Neural progenitor cell (in vitro differentiated cells): ENCODE measurements around the gene SLC25A13. TPM values are rescaled to one million over a fixed set of nuclear protein-coding genes. Genes with fewer than 3 reads are reported as not detected.

Experiments
- DNase-seq: peaks from one replicate; pipeline ENCODE4 v3.0.0-alpha.2; 2016; ENCODE audit warnings: low spot score
- H2AFZ ChIP-seq: fragments of 200-600 bp; sonication (generic); replicated peaks from 2 replicates; pipeline ENCODE4 v1.6.1; 2016; ENCODE audit warnings: antibody characterized with exemption
- H3F3A ChIP-seq: fragments of 200-600 bp; sonication (generic); 2 replicates; pipeline ENCODE4 v1.6.1; 2016; ENCODE audit warnings: antibody characterized with exemption, low read depth
- H3K27ac ChIP-seq: fragments of 200-600 bp; sonication (generic); 2 replicates; pipeline ENCODE4 v1.5.1; 2016; ENCODE audit warnings: mild to moderate bottlenecking
- H3K27me3 ChIP-seq: fragments of 200-600 bp; sonication (generic); 2 replicates; pipeline ENCODE4 v1.6.1; 2016; ENCODE audit warnings: mild to moderate bottlenecking, moderate library complexity
- H3K36me3 ChIP-seq: fragments of 200-600 bp; sonication (generic); 2 replicates; pipeline ENCODE4 v1.5.1; 2016
- H3K4me1 ChIP-seq: fragments of 200-600 bp; sonication (generic); 2 replicates; pipeline ENCODE4 v1.6.1; 2016; ENCODE audit warnings: mixed run types
- H3K4me2 ChIP-seq: fragments of 200-600 bp; sonication (generic); 2 replicates; pipeline ENCODE4 v1.6.1; 2016
- H3K4me3 ChIP-seq: fragments of 200-600 bp; sonication (generic); 2 replicates; pipeline ENCODE4 v1.5.1; 2016
- H3K79me2 ChIP-seq: fragments of 200-600 bp; sonication (generic); 2 replicates; pipeline ENCODE4 v1.6.1; 2016; ENCODE audit warnings: low read depth
- H3K9ac ChIP-seq: fragments of 200-600 bp; sonication (generic); 2 replicates; pipeline ENCODE4 v1.6.1; 2016
- H3K9me3 ChIP-seq: fragments of 200-600 bp; sonication (generic); 2 replicates; pipeline ENCODE4 v1.5.1; 2016; ENCODE audit warnings: low read depth
- H4K20me1 ChIP-seq: fragments of 200-600 bp; sonication (generic); 2 replicates; pipeline ENCODE4 v1.6.1; 2016; ENCODE audit warnings: low read depth
- H3K27ac Mint-ChIP-seq: 3 replicates; pipeline ENCODE4 v1.8.0; 2021; ENCODE audit warnings: mixed read lengths
- H3K27me3 Mint-ChIP-seq: 2 replicates; pipeline ENCODE4 v1.8.0; 2022; ENCODE audit warnings: low read depth, mild to moderate bottlenecking, inconsistent platforms, moderate library complexity, mixed read lengths; ENCODE audit not compliant: insufficient read depth
- H3K36me3 Mint-ChIP-seq: 3 replicates; pipeline ENCODE4 v1.8.0; 2021; ENCODE audit warnings: mixed read lengths
- H3K4me1 Mint-ChIP-seq: 3 replicates; pipeline ENCODE4 v1.8.0; 2021; ENCODE audit warnings: mixed read lengths
- H3K4me3 Mint-ChIP-seq: 3 replicates; pipeline ENCODE4 v1.8.0; 2021; ENCODE audit warnings: mild to moderate bottlenecking, moderate library complexity, mixed read lengths
- H3K9me3 Mint-ChIP-seq: 3 replicates; pipeline ENCODE4 v1.8.0; 2020; ENCODE audit warnings: mixed read lengths
- CTCF ChIP-seq: fragments of 200-600 bp; sonication (generic); IDR thresholded peaks from 2 replicates; pipeline ENCODE4 v1.5.1; 2017; ENCODE audit warnings: antibody characterized with exemption, mild to moderate bottlenecking
- EZH2 ChIP-seq: fragments of 200-600 bp; sonication (generic); IDR thresholded peaks from 2 replicates; pipeline ENCODE4 v1.6.1; 2017; ENCODE audit warnings: antibody characterized with exemption, mild to moderate bottlenecking, moderate library complexity
- EZH2phosphoT487 ChIP-seq: fragments of 200-600 bp; sonication (generic); IDR thresholded peaks from 2 replicates; pipeline ENCODE4 v1.6.1; 2017; ENCODE audit warnings: antibody characterized with exemption
- total RNA-seq: library from RNA; depleted of rRNA; stranded (reverse); fragments of >200 nt; gene quantifications from 2 replicates; pipeline ENCODE4 v1.2.3, GENCODE V29; 2015; ENCODE audit warnings: low replicate concordance

SLC25A13 gene
- total RNA-seq, 1 donor from 2014 or later, result 83.3 TPM

GRCh38 chr7:96120445-96121225 is 201.3 kb downstream of the SLC25A13 start:
- H3K9me3 Mint-ChIP-seq, result no peaks in the 10 kb centered on the region
- H3K36me3 ChIP-seq, result no peaks in the 10 kb centered on the region
- DNase-seq, result no peak
- no peaks in the 10 kb centered on the region for H3K79me2 ChIP-seq
- no peak overlapping the region for H3K27ac Mint-ChIP-seq
- H3K4me1 Mint-ChIP-seq, result peaks cover 10% of the 10 kb centered on the region
- no peak overlapping the region for H2AFZ ChIP-seq
- H3K4me3 ChIP-seq, result no peak overlapping the region
- peaks cover 20% of the 10 kb centered on the region for H3K36me3 Mint-ChIP-seq
- H3K9ac ChIP-seq, result no peak overlapping the region
- no peaks in the 10 kb centered on the region for H4K20me1 ChIP-seq
- no peak overlapping the region for H3K4me3 Mint-ChIP-seq
- peaks cover 18% of the 10 kb centered on the region for H3K4me1 ChIP-seq
- H3K27ac ChIP-seq, result no peak overlapping the region
- no peaks in the 10 kb centered on the region for H3K27me3 Mint-ChIP-seq
- no peaks in the 10 kb centered on the region for H3K27me3 ChIP-seq
- TF ChIP-seq EZH2 (no peak), EZH2phosphoT487 (no peak), CTCF (no peak)
- H3K9me3 ChIP-seq, result no peaks in the 10 kb centered on the region
- no peak overlapping the region for H3K4me2 ChIP-seq
- H3F3A ChIP-seq, result peaks cover 17% of the 10 kb centered on the region

- no peaks in the 10 kb centered on the region for H3K79me2 ChIP-seq
- no peaks in the 10 kb centered on the region for H3K36me3 ChIP-seq
- Mint-ChIP-seq H3K9me3 (no peaks in the 10 kb centered on the region), H3K36me3 (peaks cover 16% of the 10 kb centered on the region), H3K4me3 (no peak overlapping the region), H3K27ac (no peak overlapping the region), H3K27me3 (no peaks in the 10 kb centered on the region), H3K4me1 (peaks cover 10% of the 10 kb centered on the region)
- no peak overlapping the region for H3K4me2 ChIP-seq
- peaks cover 18% of the 10 kb centered on the region for H3K4me1 ChIP-seq
- no peaks in the 10 kb centered on the region for H3K27me3 ChIP-seq
- H3K9me3 ChIP-seq, result no peaks in the 10 kb centered on the region
- H4K20me1 ChIP-seq, result no peaks in the 10 kb centered on the region
- no peak overlapping the region for H2AFZ ChIP-seq
- no peak overlapping the region for H3K9ac ChIP-seq
- peak overlapping the region; percentile 21 for H3K27ac ChIP-seq
- H3K4me3 ChIP-seq, result no peak overlapping the region
- DNase-seq, result peak; percentile 15
- TF ChIP-seq EZH2phosphoT487 (no peak), CTCF (no peak), EZH2 (no peak)
- H3F3A ChIP-seq, result peaks cover 17% of the 10 kb centered on the region
Observed at GRCh38 chr7:96118449-96119001, 203.4 kb downstream of the SLC25A13 start.

- TF ChIP-seq EZH2phosphoT487, result no peak
- TF ChIP-seq EZH2, result no peak
- TF ChIP-seq CTCF, result no peak
- Histone ChIP-seq H2AFZ (peak overlapping the region; percentile 7), H3K27ac (no peak overlapping the region), H3K9me3 (no peaks in the 10 kb centered on the region), H4K20me1 (no peaks in the 10 kb centered on the region), H3K79me2 (no peaks in the 10 kb centered on the region), H3K9ac (no peak overlapping the region), H3K4me1 (peaks cover 18% of the 10 kb centered on the region), H3K4me3 (no peak overlapping the region), H3K36me3 (no peaks in the 10 kb centered on the region), H3K4me2 (no peak overlapping the region), H3F3A (peaks cover 17% of the 10 kb centered on the region), H3K27me3 (no peaks in the 10 kb centered on the region)
- peaks cover 8% of the 10 kb centered on the region for H3K9me3 Mint-ChIP-seq
- peaks cover 9% of the 10 kb centered on the region for H3K36me3 Mint-ChIP-seq
- H3K4me3 Mint-ChIP-seq, result no peak overlapping the region
- H3K4me1 Mint-ChIP-seq, result peaks cover 10% of the 10 kb centered on the region
- H3K27ac Mint-ChIP-seq, result no peak overlapping the region
- no peak for DNase-seq
- H3K27me3 Mint-ChIP-seq, result no peaks in the 10 kb centered on the region
Observed at GRCh38 chr7:96116173-96116572, 205.7 kb downstream of the SLC25A13 start.
